ENCODE results near the gene HNRNPA1L2.
"Not testable (repeated sequence)": the region's sequence is repeated elsewhere in the genome, so short reads cannot be mapped to it uniquely, and the experiment has no call there.

Gene HNRNPA1L2

DNA sequence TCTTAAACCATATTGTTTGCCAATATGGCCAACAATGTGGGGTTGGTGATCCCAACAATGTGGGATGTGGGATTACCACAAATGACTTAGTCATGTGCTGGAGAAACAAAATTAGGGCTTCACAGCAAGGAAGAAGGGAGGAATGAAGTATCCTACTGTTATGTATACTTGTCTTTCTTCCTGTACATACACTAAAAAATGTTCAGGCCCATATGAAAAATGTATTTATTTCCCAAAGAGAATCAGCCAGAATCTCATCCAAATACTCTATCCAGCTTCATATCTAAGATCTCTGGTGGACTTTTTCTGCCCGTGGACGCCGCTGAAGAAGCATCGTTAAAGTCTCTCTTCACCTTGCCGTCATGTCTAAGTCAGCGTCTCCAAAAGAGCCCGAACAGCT lies at the start of gene HNRNPA1L2:
Gene HNRNPA1L2, plus strand, starts transcription at position 301 of the 400 bp plus-strand sequence. Its CDS starts 62 bp downstream, at position 363.
- no peak for DNase-seq

GRCh38 chr13:52593175-52593574 lies 49.1 kb upstream of the HNRNPA1L2 start:
- DNase-seq, result not testable (repeated sequence)

DNA sequence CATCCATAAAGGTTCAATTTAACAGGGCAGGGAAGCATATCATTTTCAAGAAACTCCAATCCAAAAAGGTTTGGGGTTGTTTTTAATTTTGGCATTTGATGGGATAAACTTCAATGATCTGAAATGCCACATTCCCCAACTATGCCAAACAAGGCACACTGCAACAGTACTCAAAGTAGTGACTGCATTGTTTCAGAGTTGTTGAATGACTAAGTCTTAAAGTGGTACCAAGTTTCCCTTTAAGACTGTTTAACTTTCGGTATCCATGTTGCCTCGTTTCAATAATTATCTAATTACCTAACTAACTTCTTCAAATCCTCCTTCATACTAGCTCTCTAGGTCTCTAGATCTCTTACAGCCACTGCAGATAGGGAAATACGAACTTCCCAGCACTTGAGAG lies 48.4 kb upstream of the HNRNPA1L2 start:
- not testable (repeated sequence) for DNase-seq

GRCh38 chr13:52594295-52594694 lies 47.9 kb upstream of the HNRNPA1L2 start:
- not testable (repeated sequence) for DNase-seq

DNA sequence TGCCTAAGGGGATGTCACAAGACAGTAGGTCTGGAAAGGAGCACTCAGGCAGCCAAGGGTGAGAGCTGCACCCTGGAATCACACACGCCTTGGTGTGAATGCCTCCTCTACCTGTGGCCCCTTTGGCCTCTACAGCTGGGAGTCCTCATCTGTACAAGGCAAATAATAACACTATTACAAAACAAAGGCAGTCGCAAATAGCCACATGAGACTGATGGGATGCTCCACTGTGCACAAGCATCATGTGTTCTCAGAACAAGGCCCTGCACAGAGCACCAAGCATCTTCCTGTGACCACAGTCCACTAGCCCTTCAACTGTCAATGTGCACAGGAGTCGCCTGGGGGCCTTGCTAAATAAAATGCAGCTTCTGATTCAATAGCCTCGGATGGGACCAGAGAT lies 44.6 kb upstream of the HNRNPA1L2 start:
- no peak for DNase-seq

GRCh38 chr13:52599037-52599847 lies 43.0 kb upstream of the HNRNPA1L2 start:
- no peak for DNase-seq

- peak in 16 of 56 donors; percentile 1 to 63 (median 22) for DNase-seq
These were observed 42.2 kb upstream of the HNRNPA1L2 start for GRCh38 chr13:52599848-52600603.

DNA sequence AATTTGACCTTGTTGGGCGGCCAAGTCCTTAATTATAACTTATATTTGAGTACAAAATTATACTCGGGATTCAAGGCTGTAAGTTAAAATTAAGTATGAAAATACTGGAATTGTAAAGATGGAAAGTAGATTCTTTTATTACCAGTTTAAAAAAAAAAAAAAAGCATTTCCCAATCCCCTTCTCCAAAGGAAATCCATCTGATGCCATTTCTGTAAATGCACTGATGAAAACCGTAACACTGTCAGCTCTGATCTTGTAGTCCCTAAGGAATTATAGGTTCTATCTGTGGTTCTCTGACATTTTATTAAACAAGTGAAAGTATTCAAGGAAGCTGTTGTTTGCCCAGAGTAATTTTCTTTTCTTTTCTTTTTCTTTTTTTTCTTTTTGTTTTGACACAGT lies 41.6 kb upstream of the HNRNPA1L2 start:
- DNase-seq, result no peak

DNA sequence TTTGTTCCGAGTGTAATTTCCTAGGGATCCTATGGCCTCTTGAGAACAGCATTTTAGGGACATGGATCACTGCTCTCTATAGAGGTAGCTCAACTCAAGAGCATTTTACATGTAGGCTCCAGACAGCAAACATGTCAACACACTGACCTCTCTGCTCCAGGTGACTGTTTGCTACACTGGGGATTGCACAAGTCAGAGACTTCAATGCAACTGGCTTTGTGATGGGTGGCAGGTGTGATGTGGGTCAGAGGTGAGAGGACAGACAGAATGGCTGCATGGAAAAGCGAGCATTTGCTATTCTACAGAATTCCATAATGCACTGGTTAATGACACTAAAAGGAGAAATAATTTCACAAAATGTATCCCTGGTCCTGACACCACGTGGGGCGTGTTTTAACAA lies 38.9 kb upstream of the HNRNPA1L2 start:
- not testable (repeated sequence) for DNase-seq

- DNase-seq, result not testable (repeated sequence)
These were observed 36.1 kb upstream of the HNRNPA1L2 start for GRCh38 chr13:52606126-52606525.

GRCh38 chr13:52606795-52607194 lies 35.4 kb upstream of the HNRNPA1L2 start:
- DNase-seq, result not testable (repeated sequence)

DNA sequence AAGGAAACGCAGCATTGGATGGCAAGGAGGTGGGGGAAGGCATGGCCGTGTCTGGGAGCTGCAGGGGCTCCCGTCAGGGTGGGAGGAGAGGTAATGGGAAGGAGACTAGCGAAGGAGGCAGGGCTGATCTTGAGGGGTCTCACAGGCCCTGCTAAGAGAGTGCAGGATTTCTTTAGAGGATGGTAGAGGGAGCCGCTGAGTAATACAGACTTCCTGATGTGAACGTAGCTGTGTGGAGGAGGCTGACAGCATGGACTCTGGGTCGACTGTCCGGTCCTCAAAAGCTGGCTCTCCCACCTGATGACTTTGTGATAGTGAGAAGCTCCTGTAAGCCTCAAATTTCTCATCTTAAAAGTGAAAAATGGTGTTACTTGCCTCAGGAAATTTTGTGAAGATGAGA lies 34.0 kb upstream of the HNRNPA1L2 start:
- DNase-seq, result not testable (repeated sequence)

DNA sequence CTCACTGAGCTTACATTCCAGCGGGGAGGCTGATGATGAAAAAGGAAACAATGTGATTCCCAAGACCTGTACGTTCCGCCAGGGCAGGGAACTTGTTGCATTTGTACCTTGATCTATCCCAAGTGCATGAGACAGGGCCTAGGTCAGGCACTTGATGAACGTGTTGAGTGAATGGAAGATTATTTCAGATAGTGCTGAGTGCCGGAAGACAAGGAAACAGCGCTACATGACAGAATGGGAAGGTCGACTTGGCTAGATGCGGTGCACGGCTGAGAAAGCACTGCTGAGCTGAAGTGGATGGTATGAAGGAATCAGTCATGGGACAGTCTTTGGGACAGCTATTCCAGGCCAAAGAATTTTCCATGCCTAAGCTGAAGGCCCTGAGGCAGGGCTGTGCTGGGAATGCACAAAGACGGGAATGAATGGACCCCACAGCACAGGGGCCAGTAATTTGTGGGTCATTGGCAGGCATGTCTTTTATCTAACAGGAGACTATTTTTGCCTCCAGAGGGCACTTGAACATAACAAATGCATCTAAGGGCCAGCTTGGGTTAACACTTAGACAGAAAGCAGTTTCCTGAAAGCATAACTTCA lies 33.1 kb upstream of the HNRNPA1L2 start:
- DNase-seq, result peak in 21 of 56 donors; percentile 7 to 68 (median 27)

DNA sequence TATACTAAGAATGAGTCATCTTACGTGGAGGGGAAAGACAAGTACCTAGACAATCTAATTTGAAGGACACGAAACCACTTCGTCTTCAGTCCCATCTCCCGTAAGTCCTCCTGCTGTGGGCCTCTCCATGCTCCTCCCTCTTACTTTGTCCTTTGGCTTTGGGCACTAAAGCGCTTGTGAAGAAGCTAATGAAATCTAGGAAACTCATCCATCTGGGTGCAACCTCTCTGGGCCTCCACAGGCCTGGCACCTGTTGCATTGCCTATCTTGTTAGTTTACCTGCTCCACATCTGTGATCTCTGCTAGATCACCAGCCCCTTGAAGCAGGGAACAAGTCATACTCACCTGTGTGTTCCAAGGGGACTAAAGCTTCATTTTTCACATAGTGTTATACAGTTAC lies 32.1 kb upstream of the HNRNPA1L2 start:
- DNase-seq, result not testable (repeated sequence)

GRCh38 chr13:52615134-52615801 lies 27.0 kb upstream of the HNRNPA1L2 start:
- DNase-seq, result no peak

DNA sequence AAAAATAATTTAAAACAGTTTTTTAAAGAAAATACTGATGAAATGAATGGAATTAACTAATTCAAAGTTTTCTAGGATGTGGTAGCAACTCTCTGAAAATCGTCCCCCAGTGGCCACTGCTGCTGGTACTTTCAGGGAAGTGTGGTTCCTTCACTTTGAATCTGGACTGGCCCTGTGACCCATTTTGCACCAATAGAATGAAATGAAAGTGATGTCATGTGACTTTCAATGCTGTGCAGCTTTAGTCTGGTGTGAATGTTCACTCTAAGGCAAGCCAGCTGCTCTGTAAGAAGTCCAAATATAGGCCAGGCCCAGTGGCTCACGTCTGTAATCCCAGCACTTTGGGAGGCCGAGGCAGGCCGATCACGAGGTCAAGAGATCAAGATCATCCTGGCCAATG lies 26.4 kb upstream of the HNRNPA1L2 start:
- no peak for DNase-seq

DNA sequence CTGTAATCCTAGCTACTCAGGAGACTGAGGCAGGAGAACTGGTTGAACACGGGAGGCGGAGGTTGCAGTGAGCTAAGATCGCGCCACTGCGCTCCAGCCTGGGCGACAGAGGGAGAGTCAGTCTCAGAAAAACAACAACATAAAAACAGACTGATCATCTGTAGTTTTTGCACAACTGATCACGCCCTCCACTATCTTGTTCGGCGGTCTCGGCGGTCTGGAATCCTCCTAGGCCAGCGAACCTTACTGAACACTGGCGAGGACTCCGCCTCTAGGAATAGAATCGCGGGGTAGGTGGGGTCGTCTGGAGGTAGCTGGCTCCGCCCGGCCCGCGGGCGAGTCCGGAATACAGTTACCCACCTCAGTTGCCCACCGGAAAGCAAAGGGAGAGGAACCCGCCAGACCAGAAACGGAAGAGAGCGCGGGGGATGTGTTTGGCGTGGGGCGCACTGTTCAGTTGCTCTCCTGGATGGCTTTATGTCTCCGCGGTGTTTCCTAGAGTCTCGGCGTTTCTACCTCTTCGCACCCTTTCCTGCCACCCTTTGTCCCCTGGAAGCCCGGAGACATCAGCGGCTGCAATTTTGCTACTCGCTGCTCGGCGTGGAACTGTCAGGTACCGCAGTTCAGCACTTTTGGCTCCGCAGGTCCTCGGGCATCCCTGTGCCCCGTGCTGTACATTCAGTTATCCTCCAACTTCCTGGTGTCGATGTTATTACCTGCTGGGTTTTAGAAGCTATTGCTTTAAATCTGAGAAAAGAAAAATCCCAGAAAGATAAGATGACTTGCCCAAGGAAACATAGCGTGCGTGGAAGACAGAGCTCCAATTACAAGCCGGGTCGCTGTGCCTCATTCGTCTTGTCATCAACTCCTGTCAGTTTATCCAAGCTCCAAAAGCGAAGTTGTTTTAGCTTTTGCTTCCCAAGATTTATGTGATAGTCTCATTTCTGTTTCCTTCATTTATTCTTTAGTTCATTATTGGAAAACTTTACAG lies 24.9 kb upstream of the HNRNPA1L2 start:
- DNase-seq, result peak in 54 of 56 donors; percentile 5 to 90 (median 69)

DNA sequence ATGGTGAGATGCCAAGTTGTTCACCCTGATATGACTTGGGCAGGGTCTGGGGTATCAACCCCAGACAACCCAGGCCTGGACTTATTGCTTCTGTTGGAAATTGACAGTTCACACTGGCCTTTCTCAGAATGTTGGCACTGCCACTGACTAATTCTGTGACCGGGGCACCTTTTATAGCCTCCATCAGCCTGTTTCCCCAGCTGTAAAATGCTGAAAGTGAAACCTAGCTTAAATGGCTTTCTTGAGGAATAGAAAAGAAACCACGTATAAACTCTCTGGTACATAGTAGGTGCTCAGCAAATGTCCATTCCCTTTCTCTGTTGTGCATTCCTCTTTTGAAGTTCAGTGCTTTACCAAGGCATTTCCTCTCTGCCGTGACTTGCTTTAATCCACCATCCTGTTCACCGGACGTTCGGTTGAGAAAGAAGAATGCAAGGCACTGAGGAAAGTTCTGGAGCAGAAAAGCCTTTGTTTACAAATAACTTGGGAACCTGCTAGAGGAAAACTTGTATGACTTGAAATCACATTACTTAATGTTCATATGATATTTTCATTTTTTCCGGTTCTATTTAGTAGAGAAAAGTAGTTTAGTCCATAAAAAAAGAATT lies 11.0 kb upstream of the HNRNPA1L2 start:
- DNase-seq, result not testable (repeated sequence)

DNA sequence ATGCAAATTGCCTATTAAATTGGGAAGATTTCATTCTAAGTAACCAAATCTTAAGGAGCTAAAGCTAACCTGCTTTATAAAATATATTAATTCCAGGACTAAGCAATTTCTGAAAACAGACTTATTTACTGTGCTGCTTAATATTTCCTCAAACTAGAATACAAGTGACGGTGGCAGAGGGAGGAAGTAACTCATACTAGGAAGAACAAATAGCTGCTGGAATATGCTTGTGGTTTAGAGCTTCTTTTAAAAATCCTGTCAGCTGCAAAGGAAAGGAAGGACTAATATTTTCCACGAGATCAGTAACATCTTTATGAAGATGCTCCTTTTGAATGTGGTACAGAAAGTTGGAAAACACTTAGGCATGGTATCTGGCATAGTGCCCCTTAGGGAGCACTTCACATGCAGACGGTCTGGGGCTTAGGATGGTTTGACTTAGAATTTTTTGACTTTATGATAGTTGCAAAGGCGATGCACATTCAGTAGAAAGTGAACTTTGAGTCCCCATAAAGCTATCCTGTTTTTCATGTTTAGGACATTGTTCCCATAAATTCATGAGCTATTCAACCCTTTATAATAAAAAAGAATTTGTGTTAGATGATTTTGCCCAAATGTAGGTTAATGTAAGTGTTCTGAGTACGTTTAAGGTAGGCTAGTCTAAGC lies 3.4 kb upstream of the HNRNPA1L2 start:
- DNase-seq, result no peak
